ENCODE data around the gene ROBO1. TPM values are rescaled to one million over a fixed set of nuclear protein-coding genes. Genes with fewer than 3 reads are reported as not detected.

ROBO1 gene
- total RNA-seq, 1 donor from 2014 or later: 27.1 TPM

GRCh38 chr3:79146024-79146423, 621.8 kb downstream of the ROBO1 start:
- Histone ChIP-seq H3K27ac (no peak overlapping the region), H3K9me3 (no peaks in the 10 kb centered on the region), H3K27me3 (no peaks in the 10 kb centered on the region), H3K4me3 (no peak overlapping the region), H3K36me3 (no peaks in the 10 kb centered on the region), H3K4me1 (no peaks in the 10 kb centered on the region)
- ATAC-seq (no peak), DNase-seq (no peak)
- TF ChIP-seq CTCF (IDR thresholded peaks at IDR 0.05): no peak
- intact Hi-C loops (cut with DNase I): no loop called here

GRCh38 chr3:79140708-79141107, 627.1 kb downstream of the ROBO1 start:
- ATAC-seq (no peak), DNase-seq (no peak)
- Histone ChIP-seq H3K4me3 (no peak overlapping the region), H3K27ac (no peak overlapping the region), H3K9me3 (no peaks in the 10 kb centered on the region), H3K36me3 (no peaks in the 10 kb centered on the region), H3K27me3 (no peaks in the 10 kb centered on the region), H3K4me1 (no peaks in the 10 kb centered on the region)
- intact Hi-C loops (cut with DNase I): no loop called here
- TF ChIP-seq CTCF (IDR thresholded peaks at IDR 0.05): no peak

- no peak for ATAC-seq
- DNase-seq: no peak
- no peaks in the 10 kb centered on the region for H3K9me3 ChIP-seq
- no peak overlapping the region for H3K4me3 ChIP-seq
- H3K36me3 ChIP-seq: no peaks in the 10 kb centered on the region
- H3K27me3 ChIP-seq: no peaks in the 10 kb centered on the region
- no peak for TF ChIP-seq CTCF (IDR thresholded peaks at IDR 0.05)
- intact Hi-C loops (cut with DNase I): no loop called here
- no peaks in the 10 kb centered on the region for H3K4me1 ChIP-seq
- H3K27ac ChIP-seq: no peak overlapping the region
Measured at GRCh38 chr3:79139395-79140068, 628.3 kb downstream of the ROBO1 start.

GRCh38 chr3:79125313-79125984, 642.3 kb downstream of the ROBO1 start:
- no peaks in the 10 kb centered on the region for H3K9me3 ChIP-seq
- H3K27ac ChIP-seq: no peak overlapping the region
- no peak for ATAC-seq

GRCh38 chr3:79115458-79115857, 652.3 kb downstream of the ROBO1 start:
- intact Hi-C loops (cut with DNase I): no loop called here
- DNase-seq (no peak), ATAC-seq (no peak)
- H3K4me3 ChIP-seq: no peak overlapping the region
- no peaks in the 10 kb centered on the region for H3K36me3 ChIP-seq
- H3K9me3 ChIP-seq: no peaks in the 10 kb centered on the region
- H3K27me3 ChIP-seq: no peaks in the 10 kb centered on the region
- no peak for TF ChIP-seq CTCF (IDR thresholded peaks at IDR 0.05)
- no peak overlapping the region for H3K27ac ChIP-seq
- H3K4me1 ChIP-seq: peaks cover 4% of the 10 kb centered on the region

More at GRCh38 chr3:79125313-79125984, 642.3 kb downstream of the ROBO1 start:
- intact Hi-C loops (cut with DNase I): no loop called here
- no peaks in the 10 kb centered on the region for H3K27me3 ChIP-seq
- H3K36me3 ChIP-seq: no peaks in the 10 kb centered on the region
- H3K4me1 ChIP-seq: no peaks in the 10 kb centered on the region
- no peak for DNase-seq
- H3K4me3 ChIP-seq: no peak overlapping the region
- no peak for TF ChIP-seq CTCF (IDR thresholded peaks at IDR 0.05)

Measured in upper lobe of right lung (tissue), 1 donor.